T-helper 22 cell (primary cell): ENCODE data around the gene SLC7A6OS.
A peak's percentile ranks its signal among the peaks of the same experiment; 100 is the strongest.
"Not testable (repeated sequence)": the region's sequence is repeated elsewhere in the genome, so short reads cannot be mapped to it uniquely, and the experiment has no call there.

Source experiments
- DNase-seq: peaks from one replicate; pipeline ENCODE4 v3.0.0-alpha.2; 2020; ENCODE audit warnings: low read depth

Gene SLC7A6OS

DNA sequence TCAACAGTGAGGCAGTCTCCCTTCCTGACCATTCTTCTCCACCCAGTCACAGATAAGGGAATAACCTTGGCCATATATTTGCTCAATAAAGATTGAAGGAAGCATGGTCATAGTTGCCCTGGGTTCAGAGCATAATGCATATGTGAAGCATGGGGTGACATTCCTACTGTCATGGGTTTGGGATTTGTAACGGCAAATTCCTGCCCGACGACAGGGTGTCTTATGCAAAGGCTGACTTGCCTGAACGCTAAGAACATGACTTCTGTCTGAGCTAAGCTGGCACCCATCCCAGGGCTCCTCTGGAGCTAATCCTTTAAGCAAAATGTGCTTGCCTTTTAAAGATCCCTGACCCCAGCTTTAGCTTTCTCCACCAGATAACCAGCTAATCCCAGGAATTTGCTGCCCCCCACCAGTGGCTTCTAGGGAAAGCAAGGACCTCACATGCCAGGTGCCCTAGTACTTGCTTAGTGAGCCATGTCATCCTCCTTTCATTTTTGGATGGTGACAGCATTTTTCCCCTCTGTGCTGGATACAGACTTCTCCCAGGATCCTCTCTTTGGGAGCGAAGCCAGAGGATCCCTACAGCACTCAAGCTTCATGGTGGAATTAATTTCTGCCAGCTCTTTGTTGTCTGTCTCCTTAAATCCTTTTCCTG is 11.7 kb downstream of the SLC7A6OS start:
- DNase-seq = no peak

DNA sequence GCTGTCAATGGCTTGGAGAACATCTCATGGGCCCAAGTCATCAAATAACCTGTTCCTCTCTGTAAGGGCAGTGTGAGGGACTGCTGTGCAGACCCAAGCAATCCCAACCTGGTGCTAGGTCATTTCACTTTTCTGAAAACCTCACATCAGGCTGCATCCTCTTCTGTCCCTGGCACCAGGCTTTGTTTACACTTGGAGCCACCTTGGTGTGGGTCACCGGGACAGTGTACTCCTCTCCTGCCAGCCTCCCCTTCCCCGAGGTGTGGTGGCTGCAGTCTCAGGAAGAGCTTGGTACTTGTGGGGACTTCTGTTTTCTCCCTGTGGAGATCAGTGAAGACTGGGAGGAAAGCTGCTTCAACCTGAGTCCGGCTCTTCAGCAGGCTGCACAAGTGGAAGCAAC is 12.4 kb downstream of the SLC7A6OS start:
- no peak for DNase-seq

DNA sequence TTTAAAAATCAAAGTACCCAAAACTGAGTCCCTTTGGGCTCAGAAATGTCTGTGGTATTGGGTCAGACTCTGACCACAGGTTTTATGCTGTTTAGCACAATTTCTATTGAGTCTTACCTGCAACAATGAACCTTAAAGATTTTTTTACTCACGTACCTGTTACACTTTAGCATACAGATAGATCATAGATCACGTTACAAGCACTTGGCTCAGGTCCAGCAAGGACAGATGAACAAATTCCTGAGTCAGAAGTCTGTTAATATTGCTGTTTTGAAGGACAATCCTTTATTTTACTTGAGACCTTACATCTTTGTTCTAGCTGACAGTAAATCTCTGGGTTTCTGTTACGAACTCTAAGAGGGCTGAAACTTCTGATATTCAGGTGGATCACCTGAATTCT is 12.8 kb downstream of the SLC7A6OS start:
- no peak for DNase-seq

DNA sequence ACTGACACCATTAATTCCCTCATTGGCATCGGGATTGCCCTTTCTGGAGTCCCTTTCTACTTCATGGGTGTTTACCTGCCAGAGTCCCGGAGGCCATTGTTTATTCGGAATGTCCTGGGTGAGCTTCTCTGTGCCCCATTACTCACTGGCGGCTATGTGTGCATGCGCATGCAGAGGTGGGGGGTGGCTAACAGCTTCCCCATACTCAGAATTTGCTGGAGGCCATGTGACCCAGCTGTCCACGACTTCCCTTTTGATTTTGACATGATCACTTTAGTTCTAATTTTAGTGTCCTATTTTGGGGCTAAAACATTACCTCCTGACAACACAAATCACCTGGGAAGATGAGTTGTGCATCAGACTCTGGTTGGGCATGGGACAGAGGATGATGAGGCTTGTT is 14.1 kb downstream of the SLC7A6OS start:
- no peak for DNase-seq

DNA sequence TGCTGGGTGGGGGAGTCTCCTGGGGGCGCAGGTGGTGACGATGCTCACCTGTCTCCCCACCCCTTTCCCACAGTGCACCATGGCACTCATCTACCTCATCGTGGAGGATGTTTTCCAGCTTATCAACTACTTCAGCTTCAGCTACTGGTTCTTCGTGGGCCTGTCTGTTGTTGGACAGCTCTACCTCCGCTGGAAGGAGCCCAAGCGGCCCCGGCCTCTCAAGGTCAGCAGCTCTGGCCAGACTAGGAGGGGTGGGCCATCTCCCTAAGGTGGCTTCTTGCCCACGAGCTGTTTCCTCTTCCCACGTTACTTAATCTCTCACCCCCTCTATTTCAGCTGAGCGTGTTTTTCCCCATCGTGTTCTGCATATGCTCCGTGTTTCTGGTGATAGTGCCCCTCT is 14.5 kb downstream of the SLC7A6OS start:
- no peak for DNase-seq

DNA sequence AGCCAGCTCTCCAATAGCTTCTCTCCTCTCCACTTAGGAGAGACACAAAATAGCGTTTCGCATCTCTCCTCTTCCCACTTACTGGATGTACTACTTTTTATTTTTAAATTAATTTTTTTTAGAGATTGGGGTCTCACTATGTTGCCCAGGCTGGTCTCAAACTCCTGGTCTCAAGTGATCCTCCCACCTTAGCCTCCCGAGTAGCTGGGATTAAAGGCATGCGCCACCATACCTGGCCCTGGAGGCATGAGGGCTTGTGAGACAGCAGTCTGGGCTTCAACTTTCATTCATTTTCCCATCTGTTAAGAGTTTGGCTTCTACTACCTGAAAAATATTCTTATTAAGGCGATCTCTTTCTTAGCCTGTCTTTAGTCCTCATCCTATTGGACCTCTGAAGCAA is 18.3 kb downstream of the SLC7A6OS start:
- DNase-seq = no peak

DNA sequence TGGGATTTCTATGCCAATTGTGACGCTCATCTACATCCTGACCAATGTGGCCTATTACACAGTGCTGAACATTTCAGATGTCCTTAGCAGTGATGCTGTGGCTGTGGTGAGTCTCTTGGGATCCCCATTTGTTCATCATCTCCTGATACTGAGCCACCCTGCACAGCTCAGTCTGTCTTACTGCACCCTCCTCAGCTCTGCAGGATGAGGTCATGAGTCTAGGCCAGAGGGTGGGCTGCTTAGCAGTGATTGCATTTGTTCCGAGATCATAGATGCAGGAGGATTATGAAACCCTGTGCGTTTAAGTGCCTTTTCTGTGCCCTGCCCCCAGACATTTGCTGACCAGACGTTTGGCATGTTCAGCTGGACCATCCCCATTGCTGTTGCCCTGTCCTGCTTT is 19.5 kb downstream of the SLC7A6OS start:
- DNase-seq = no peak

DNA sequence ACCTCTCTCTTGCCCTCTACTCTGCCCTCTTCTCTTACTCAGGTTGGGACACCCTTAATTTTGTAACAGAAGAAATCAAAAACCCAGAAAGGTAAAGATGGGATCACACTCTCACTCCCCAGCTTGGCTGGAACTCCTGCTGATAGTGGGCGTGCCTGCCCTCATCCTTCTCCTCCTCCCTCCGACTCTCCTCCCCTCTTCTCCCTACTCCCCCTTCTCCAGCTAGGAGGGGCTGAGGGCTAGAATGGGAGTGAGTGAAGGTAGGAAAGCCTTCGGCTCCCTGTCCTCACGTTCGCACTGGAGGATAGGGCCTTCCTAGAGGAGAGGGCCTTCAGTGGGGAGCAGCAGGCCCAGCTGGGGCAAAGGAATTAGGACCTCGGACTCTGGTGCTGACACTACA is 20.3 kb downstream of the SLC7A6OS start:
- no peak for DNase-seq

DNA sequence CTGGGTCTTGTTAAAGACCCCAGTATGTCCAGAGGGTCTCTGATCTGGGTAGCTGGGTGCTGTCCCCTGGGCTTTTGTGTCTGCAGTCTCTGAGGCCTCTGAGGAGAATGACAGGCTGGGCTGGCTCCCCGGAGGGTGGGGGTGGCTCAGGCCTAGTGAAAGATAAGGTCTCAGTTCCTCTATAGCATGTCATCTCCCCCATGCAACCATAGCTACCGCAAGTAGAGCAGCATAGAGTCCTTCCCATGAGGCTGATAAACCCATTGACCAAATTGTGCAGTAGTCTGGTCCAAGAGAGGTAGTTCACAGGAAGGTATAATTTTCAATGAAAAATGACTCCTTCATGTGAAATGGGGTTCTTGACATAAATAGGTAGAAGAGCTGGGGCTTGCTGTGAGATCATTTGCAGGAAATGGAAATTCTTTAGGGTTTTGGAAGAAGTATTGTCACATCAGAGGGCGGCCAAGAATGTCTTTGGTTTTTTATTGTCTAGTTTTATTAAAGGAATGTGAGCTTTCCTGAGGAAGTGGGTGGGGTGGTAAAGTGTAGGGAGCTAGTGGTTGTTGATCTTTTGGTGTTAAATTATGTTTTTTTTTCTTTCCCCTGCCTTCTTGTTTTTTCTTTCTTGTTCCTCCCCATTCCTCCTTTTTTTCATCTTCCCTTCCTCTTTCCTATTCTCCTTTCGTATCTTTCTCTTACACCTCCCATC is 21.0 kb downstream of the SLC7A6OS start:
- peak; percentile 36 for DNase-seq

DNA sequence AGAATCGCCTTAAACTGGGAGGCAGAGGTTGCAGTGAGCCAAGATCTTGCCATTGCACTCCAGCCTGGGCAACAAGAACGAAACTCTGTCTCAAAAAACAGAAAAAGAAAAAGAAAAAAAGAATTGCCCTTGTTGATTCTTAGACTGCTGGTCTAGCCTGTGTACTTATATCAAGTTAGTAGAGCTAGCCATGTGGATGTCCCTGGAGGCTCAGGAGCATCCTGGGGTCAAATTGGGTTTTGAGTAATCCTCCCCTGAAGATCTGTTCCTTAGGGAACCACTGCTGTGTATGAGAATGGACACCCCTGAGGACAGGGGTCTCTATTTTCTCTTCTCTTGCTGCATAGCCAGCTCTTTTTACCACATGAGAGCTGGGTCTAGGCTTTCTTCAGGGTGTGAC is 21.5 kb downstream of the SLC7A6OS start:
- no peak for DNase-seq

DNA sequence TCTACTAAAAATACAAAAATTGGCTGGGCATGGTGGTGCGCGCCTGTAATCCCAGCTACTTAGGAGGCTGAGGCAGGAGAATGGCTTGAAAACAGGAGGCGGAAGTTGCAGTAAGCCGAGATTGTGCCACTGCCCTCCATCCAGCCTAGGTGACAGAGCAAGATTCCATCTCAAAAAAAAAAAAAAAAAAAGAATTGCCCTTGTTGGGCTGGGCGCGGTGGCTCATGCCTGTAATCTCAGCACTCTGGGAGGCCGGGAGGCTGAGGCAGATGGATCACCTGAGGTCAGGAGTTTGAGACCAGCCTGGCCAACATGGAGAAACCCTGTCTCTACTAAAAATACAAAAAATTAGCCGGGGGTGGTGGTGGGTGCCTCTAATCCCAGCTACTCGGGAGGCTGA is 21.9 kb downstream of the SLC7A6OS start:
- not testable (repeated sequence) for DNase-seq

DNA sequence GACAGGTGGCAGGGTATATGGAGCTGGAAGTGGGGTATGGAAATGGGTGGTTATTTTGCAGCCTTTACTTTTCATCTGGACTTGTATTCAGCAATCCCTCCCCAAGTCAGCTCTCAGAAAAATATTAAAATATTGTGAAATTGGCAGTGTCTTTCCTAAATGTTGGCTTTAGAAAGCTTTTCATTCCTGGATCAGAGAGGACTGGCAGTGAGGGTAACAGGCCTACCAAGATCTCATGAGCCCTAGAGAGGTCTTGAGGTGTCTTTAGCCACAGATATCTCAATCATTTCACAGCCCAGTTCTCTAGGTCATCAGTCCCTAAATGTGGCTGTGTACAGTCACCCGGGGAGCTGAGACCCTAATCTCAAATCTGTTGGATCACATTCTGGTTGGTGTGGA is 22.5 kb downstream of the SLC7A6OS start:
- DNase-seq = no peak

DNA sequence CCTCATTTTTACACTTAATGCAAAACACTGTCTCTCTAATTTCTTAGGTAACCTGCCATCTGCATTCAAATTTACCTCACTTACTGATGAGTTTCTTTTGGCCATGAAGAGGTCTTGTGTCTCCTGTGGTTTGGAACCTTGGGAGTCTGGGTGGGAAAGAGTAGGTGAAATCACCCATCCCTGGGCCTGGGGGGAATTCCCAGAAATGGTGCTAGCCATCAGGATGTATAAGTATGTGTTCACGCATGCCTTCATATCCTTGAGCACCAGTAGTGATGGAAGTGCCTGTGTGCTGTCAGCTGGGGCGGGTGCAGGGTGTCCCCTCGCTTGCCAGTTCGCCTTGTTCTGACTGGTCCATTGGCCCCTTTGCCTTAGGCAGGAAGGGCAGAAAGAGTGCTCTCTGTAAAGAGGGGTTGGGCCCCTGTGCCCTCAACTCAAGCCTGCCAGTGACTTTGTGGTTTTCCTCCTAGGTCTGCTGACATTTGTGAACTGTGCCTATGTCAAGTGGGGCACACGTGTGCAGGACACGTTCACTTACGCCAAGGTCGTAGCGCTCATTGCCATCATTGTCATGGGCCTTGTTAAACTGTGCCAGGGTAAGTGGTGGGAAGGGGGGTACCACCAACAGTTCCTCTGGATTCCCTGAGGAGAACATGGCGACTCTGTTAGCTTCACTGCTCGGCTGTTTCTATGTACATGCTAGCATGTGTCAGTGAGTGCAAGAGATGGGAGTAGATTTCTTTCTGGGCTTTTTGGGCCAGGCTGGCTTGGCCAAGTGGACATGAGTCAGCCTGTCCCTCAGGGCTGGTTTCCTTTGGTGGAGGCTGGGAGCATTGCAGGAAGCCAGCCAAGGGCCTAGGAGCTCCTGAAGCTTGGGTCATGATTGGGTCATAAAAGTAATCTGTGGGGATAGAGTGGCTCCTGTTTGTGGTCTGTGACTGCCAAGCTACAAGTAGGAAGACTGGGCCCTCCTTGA is 23.2 kb downstream of the SLC7A6OS start:
- peak; percentile 35 for DNase-seq

DNA sequence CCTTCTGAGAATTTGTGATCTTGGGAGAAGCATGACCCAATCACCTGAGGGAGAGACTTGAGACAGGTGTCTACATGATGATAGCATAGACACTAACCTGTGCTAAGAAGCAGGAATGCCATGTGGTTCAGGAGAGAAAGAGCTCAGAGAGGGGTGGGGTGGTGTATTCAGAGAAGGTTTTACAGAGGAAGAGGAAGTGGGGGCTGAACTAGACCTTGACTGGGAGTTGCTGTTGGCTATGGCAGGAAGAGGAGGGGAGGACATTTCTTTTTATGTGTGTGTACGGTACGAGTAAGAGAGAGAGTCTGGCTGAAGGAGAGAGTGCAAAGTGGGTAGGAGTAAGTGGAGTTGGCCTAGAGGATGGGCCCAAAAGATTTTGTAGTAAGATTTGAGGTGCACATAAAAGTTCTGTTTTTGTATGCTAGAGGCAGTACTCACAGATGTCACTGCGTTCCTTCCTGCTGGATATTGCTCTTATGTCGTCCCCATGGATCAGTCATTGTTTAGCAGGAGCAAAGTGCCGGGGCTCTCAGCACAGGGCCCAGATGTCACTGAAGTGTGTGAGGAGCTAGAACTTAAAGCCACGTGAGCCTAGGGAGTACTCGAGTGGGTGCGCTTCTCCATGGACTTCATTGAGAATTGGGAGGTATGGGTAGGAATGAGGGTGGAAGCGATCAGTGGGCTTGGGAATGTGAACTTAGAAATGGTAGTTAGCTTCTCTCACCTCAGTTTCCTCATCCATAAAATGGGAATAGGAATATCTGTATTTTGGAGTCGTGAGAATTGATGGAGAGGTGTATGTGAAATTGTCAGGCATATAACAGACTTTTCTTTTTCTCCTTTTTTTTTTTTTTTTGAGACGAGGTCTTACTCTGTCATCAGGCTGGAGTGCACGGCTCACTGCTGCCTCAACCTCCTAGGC is 24.3 kb downstream of the SLC7A6OS start:
- DNase-seq = no peak

DNA sequence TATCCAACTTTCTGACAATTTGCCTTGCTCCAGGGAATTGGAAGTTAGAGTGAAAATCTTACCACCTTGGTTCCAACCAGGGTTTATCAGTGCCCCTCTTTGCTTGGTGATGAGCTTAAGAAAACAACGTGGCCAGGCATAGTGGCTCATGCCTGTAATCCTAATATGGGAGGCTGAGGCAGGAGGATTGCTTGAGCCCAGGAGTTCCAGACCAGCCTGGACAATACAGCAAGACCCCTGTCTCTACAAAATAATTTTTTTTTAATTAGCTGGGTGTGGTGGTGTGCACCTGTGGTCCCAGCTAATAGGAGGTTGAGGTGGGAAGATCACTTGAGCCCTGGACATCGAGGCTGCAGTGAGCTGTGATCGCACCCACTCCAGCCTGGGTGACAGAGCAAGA is 25.1 kb downstream of the SLC7A6OS start:
- DNase-seq = no peak

DNA sequence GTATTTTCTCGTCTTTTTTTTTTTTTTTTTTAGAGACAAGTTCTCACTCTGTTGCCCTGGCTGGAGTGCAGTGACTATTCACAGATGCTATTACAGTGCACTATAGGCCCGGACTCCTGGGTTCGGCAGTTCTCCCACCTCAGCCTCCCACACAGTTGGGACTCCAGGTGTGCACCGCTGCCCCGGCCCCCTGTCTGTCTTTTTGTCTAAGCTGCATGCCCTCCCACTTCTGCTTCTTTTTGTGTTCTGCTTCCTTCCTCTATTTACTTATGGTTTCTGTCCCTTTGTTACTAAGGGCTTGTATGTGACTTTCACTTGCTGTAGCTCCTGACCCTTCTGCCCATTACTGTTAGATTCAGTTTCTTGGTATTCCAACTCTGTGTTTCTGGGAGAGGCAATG is 25.9 kb downstream of the SLC7A6OS start:
- no peak for DNase-seq

DNA sequence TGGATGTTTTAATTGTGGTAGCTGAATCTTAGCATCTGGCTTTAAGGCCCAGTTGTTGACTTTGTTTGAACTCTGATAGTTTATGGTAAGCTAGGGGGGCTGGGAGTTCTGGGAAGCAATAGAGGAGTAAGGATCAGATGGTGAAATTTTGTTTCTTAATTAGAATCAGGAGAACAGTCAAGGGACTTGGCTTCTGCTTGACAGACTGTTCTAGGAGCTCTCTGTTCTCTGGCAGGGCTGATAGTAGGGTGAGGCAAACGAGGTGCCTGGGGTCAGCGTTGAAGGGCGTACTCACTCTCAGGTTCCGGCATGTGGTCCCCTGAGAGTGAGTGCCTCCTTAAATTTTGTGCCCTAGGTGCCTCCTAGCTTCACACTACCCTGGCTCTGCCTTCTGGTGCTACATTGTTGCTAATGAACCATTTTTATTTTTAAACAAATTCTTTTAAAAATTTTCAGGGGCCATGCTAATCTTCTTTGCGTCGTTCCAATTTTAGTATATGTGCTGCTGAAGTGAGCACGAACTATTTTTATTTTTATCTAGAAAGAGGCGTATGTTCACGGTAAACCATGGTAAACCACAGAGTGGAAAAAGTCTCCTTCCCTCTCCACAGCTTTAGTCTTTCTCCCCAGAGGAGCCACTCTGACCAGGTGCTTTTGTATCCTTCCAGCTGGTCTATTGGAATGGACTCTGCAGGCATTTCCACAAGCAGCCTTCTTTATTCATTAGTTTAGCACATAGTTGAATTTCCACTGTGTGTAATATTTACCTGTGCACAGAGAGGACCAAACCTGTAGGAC is 26.7 kb downstream of the SLC7A6OS start:
- DNase-seq = no peak

DNA sequence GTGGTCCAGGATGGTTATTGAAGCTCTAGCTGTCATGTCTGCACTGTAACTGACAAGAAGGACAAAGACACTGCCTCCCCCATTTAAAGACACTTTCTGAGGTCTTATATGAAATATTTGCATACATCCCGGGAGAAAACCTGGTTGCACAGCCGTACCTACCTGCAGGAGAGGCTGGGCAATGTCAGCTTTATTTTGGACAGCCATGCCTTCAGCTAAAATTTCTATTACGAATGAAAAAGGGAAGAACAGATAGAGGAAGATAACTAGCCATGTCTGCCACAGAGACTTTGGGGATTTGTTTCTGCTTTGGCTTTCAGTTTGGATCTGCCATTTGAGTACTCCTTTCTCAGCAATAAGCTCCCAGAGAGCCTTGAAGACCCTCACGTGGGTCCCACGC is 27.4 kb downstream of the SLC7A6OS start:
- no peak for DNase-seq

DNA sequence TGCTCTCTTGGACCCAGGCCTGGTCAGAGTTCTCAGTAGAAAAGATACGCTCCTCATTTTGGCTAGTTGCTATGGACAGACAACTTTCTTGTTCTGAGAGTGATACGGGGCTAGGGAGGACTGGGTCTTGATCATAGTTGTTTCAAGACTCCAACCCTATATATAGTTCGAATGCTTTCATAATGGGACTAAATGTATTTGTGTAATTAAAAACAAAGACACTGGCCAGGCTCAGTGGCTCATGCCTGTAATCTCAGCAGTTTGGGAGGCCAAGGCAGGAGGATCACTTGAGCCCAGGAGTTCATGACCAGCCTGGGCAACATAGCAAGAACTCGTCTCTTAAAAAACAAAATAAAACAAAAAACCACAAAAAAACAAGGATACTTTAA is 28.7 kb downstream of the SLC7A6OS start:
- no peak for DNase-seq

DNA sequence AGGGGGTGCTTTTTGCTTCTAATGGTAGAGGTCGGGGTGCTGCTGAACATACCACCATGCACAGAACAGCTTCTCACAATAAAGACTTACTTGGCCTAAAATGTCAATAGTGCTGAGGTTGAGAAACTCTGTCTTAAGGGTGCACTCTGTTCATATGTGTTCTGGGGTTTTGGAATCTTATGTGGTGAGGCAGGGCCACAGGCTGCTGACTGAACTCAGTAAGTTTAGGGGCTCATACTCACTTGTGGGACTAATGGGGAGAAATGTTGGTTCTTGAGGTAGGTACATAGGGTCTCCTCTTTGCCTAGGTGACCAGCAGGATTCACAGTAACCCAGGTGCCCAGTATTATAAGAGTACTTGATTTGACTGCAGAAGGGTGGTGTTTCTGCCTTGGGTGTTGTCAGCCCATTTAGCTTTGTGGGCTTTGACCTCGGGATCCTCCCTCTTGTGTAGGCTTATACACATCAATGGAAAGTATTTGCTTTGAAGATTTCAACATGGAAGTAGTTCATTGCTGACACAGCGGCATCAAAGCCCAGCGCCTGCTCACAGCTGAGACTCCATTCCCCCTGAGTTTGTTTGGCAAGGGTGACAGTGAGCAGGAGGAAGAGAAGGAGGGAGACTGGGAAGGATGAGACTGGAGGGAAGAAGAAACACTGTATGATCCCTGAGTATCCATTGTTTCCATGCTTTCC is 29.2 kb downstream of the SLC7A6OS start:
- DNase-seq = no peak
